ENCODE measurements around the gene KCNK2. TPM values are rescaled to one million over a fixed set of nuclear protein-coding genes. Genes with fewer than 3 reads are reported as not detected.

Gene KCNK2
- total RNA-seq, 2 experiments from 2014 or later: not detected

- Mint-ChIP-seq H3K4me3 (no peak overlapping the region), H3K9me3 (peaks cover 4% of the 10 kb centered on the region), H3K27me3 (no peaks in the 10 kb centered on the region), H3K36me3 (no peaks in the 10 kb centered on the region), H3K4me1 (no peaks in the 10 kb centered on the region), H3K27ac (no peak overlapping the region)
- DNase-seq: no peak
Observed at GRCh38 chr1:215277532-215277931, 195.0 kb downstream of the KCNK2 start.

- H3K36me3 Mint-ChIP-seq: no peaks in the 10 kb centered on the region
- H3K4me3 Mint-ChIP-seq: no peak overlapping the region
- no peaks in the 10 kb centered on the region for H3K4me1 Mint-ChIP-seq
- no peaks in the 10 kb centered on the region for H3K27me3 Mint-ChIP-seq
- H3K9me3 Mint-ChIP-seq: peaks cover 1% of the 10 kb centered on the region
- no peak overlapping the region for H3K27ac Mint-ChIP-seq
- no peak for DNase-seq
Observed at GRCh38 chr1:215279682-215280081, 197.1 kb downstream of the KCNK2 start.

- Mint-ChIP-seq H3K27ac (no peak overlapping the region), H3K9me3 (no peaks in the 10 kb centered on the region), H3K27me3 (no peaks in the 10 kb centered on the region), H3K4me3 (no peak overlapping the region), H3K36me3 (no peaks in the 10 kb centered on the region), H3K4me1 (no peaks in the 10 kb centered on the region)
- DNase-seq: no peak
Observed at GRCh38 chr1:215282557-215282956, 200.0 kb downstream of the KCNK2 start.

- Mint-ChIP-seq H3K4me1 (no peaks in the 10 kb centered on the region), H3K27me3 (no peaks in the 10 kb centered on the region), H3K36me3 (no peaks in the 10 kb centered on the region), H3K27ac (no peak overlapping the region), H3K9me3 (no peaks in the 10 kb centered on the region), H3K4me3 (no peak overlapping the region)
- no peak for DNase-seq
Observed at GRCh38 chr1:215285013-215285800, 202.7 kb downstream of the KCNK2 start.
